Peyer's patch (tissue), 4 donors: Measurements from ENCODE around the gene INPP5A.

ENCODE experiments used
- CTCF ChIP-seq, 6 experiments: fragments of 450-650 bp in 4 of 6; fragments of 200-600 bp in 2 of 6; sonication (generic) in 1 of 6; IDR thresholded peaks; one replicate each; pipeline ENCODE4 v1.5.1; 2017 to 2019; ENCODE audit warnings: antibody characterized with exemption in 6 of 6, mild to moderate bottlenecking in 3 of 6, moderate library complexity in 1 of 6
- POLR2A ChIP-seq, 2 donors: fragments of 450-650 bp; IDR thresholded peaks; one replicate each; pipeline ENCODE4 v1.5.1; 2017; ENCODE audit warnings: antibody characterized with exemption in 2 of 2, mild to moderate bottlenecking in 2 of 2, moderate library complexity in 2 of 2

GRCh38 chr10:132832186-132832969 lies 294.8 kb downstream of the INPP5A start:
- TF ChIP-seq CTCF (IDR thresholded peaks at IDR 0.05) = no peak
- no peak for TF ChIP-seq POLR2A (IDR thresholded peaks at IDR 0.05)
